ENCODE measurements around the gene LACTBL1.
A peak's percentile ranks its signal among the peaks of the same experiment; 100 is the strongest.
"Not testable (repeated sequence)": the region's sequence is repeated elsewhere in the genome, so short reads cannot be mapped to it uniquely, and the experiment has no call there.

LACTBL1 gene

GRCh38 chr1:22945171-22945570 lies 27.5 kb downstream of the LACTBL1 start:
- DNase-seq, result not testable (repeated sequence)

DNA sequence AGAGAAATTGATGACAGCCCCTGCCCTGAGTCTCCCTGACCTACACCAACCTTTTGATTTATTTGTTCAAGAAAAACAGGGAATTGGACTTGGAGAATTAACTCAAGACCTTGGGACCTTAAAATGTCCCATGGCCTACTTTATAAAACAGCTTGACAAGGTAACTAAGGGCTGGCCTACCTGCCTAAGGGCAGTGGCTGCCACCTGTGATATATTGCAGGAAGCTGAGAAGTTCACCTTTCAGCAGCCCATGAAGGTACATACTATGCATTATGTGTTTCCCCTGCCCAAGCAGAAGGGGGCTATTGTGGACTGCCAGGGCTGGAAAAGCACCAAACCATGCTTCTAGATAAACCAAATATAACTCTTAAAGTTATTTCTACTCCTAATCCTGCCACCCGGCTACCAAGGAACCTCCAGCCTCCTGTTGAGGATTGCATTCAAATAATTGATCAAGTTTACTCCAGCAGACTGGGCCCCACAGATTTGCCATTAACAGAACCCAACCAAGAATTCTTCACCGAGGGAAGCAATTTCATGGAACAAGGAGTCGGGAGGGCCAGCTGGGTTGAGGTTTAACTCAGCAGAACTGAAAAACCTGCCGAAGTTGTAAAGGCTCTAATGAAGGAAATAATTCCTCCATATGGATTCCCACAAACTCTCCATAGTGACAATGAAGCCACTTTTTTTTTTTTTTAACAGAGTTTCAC lies 28.2 kb downstream of the LACTBL1 start:
- no peak for DNase-seq

DNA sequence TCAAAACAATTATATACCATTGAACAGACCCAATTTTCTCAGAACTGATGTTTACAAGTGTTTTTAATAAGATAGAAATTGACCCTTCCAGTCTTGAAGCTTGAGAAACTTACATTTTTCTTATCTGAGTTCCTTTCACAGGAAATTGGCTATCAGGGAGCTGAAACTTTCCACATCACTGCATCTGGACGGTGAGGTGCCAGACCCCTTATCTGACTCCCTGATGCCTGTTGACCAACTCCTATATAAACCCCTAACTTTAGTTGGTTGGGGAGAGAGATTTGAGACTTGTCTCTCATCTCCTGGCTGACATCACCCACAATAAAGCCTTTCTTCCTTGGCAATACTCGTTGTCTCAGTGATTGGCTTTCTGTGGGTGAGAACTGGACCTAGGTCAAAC lies 31.4 kb downstream of the LACTBL1 start:
- DNase-seq, result no peak

DNA sequence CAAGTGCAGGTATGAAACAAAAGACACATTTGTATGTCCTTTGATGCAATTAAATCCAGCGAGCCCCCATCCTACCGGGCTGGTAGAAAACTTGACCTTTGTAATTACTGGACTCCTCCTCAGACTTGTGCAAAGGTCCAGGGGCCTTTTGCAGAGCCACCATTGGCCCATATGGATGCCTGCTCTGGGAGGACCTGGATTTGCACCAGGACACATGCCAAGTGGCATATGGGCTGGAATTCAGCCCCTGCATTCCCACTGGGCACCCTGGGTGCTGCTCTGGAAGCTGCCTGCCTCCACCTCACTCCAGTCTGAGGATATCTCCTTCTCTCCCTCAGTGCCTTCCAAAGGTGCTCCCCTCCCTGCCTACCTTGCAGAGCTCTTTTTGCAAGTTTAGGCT lies 36.0 kb downstream of the LACTBL1 start:
- DNase-seq, result no peak

GRCh38 chr1:22935433-22935832 lies 37.2 kb downstream of the LACTBL1 start:
- DNase-seq, result no peak

GRCh38 chr1:22932803-22933470 lies 39.7 kb downstream of the LACTBL1 start:
- no peak for DNase-seq

GRCh38 chr1:22930240-22930912 lies 42.3 kb downstream of the LACTBL1 start:
- peak in 29 of 58 donors; percentile 8 to 63 (median 23) for DNase-seq

- no peak for DNase-seq
Measured at GRCh38 chr1:22925111-22925510, 47.6 kb downstream of the LACTBL1 start.

GRCh38 chr1:22922640-22923039 lies 50.0 kb downstream of the LACTBL1 start:
- DNase-seq, result no peak

GRCh38 chr1:22921452-22922126 lies 51.1 kb downstream of the LACTBL1 start:
- DNase-seq, result no peak

DNA sequence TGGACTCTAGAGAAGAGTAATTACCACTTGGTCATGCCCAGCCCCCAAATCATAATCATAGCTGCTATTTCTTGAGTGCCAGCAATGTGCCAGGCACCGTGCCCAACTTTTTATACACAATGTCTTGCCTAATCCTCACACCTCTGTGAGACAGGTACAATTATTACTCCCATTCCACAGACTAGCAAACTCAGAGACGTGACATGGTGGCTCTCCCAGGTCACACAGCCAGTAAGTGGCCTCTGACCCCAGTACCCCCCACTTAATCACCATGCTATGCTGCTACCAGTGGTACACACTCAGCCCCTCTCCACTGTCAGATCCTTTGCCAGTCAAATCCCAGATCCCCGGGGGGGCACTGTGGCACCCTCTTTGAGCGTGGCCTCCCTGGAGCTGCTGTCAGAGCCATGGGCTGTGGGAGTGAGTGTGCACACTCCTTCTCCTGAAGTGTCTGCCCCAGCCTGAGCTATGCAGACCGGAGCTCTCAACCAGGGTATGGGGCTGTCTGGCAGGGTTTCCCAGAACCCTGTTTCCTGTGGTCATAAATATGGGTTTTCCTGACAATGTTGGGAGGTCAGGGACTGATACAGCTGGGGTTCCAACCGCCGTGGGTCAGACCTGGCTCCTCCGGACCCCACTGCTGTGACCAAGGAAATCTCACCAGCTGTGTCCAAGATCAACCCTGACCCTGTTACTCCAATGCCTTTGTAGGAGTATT lies 51.8 kb downstream of the LACTBL1 start:
- no peak for DNase-seq

DNA sequence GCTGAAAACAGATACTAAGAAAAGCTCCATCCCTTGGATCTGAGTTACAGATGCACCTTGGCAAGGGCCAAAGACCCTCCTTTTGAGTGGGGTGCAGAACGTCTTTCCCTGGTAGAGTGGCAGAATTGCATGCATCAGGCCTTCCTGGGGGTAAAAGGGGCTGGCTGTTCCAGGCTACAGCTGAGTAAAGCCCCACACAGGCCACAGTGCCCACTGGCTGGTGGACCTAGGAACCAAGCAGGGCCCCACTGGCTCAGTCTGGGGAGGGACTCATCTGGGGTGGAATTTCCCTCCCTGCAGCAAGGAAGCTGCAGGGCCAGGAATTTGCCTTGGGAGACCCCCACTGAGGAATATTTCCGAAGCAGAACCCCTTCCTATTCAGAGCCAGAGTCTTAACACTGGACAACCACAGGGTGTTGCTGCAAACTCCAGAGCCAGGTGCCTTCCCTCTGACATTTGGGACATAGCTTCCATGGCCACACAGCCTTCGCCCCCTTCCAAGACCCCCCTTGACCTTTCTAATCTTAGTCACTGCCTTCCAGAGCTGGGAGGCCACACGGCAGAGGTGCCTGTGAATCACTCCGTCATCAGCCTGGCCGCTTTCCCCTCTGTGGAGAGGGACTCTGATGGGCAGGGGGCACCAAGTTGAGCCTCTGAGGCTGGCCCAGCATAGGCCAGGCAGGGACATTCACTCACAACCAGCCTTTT lies 52.5 kb downstream of the LACTBL1 start:
- no peak for DNase-seq

- DNase-seq, result no peak
Measured at GRCh38 chr1:22919341-22920025, 53.2 kb downstream of the LACTBL1 start.

GRCh38 chr1:22918644-22919043 lies 54.0 kb downstream of the LACTBL1 start:
- DNase-seq, result no peak

GRCh38 chr1:22917989-22918388 lies 54.7 kb downstream of the LACTBL1 start:
- no peak for DNase-seq

GRCh38 chr1:22916471-22916820 lies 56.2 kb downstream of the LACTBL1 start:
- peak in 54 of 58 donors; percentile 11 to 87 (median 48) for DNase-seq

GRCh38 chr1:22915816-22916470 lies 56.7 kb downstream of the LACTBL1 start:
- peak in 3 of 58 donors; percentile 31 to 57 (median 42) for DNase-seq

GRCh38 chr1:22915231-22915630 lies 57.4 kb downstream of the LACTBL1 start:
- peak in 2 of 58 donors; percentile 3 to 14 for DNase-seq

DNA sequence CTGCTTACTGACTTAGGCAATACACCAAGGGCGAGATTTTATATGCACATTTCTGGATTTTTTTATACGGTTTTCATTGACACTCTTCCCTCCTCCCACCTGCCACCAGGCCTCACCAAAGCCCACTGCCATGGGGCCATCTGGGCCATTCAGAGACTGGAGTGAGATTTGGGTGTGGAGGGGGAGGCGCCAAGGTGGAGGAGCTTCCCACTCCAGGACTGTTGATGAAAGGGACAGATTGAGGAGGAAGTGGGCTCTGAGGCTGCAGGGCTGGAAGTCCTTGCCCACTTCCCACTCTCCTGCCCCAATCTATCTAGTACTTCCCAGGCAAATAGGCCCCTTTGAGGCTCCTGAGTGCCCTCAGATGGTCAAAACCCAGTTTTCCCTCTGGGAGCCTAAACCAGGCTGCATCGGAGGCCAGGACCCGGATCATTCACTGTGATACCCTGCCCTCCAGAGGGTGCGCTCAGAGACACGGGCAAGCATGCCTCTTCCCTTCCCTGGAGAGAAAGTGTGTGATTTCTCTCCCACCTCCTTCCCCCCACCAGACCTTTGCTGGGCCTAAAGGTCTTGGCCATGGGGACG lies 57.9 kb downstream of the LACTBL1 start:
- no peak for DNase-seq

Data from anterior cingulate cortex (tissue), 58 donors.